Left forelimb (tissue), 1 donor: Measurements from ENCODE around the gene ZNG1E.
"Not testable (repeated sequence)": the region's sequence is repeated elsewhere in the genome, so short reads cannot be mapped to it uniquely, and the experiment has no call there.

ENCODE experiments used
- DNase-seq: peaks from one replicate; pipeline ENCODE4 v3.0.0-alpha.2; 2018; ENCODE audit warnings: low spot score

Gene ZNG1E

DNA sequence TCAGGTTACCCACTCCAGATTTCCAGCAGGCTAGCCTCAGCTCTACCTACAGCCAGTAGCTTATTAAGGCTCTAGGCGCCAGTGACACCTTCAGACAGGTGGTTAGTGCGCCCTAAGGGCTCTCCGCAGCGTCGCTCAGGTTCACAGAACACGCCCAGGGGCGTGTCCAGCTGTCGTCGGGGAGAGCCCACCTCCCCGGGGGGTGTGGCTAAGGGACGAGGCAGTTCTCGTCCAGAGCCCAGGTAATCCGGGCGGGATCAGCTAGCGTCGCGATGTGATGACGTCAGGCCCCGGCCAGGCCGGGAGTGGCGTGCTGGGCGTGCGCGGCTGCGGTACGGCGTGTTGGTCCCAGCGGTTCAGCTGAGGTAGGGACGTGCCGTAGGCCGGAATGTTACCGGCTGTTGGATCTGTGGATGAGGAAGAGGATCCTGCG, at the start of gene ZNG1E:
ZNG1E (plus strand) TSS at position 340 of the 433 bp plus-strand sequence; CDS start at position 389, 49 bp downstream.
- not testable (repeated sequence) for DNase-seq

DNA sequence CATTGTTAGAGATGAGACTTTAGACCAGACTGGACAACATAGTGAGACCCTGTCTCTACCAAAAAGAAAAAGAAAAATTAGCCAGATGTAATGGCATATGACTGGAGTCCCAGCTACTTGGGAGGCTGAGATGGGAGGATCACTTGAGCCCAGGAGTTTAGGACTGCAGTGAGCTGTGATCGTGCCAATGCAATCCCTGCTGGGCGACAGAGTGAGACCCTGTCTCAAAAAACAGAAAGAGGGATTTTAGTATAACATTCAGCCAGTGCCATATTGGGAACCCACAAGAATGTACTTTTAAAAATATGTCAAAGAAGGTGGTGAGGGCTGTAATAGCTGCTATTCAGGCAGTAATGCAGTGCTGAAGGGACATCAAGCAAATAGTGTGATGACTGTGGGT, 2.1 kb upstream of the ZNG1E start:
- DNase-seq, result not testable (repeated sequence)

DNA sequence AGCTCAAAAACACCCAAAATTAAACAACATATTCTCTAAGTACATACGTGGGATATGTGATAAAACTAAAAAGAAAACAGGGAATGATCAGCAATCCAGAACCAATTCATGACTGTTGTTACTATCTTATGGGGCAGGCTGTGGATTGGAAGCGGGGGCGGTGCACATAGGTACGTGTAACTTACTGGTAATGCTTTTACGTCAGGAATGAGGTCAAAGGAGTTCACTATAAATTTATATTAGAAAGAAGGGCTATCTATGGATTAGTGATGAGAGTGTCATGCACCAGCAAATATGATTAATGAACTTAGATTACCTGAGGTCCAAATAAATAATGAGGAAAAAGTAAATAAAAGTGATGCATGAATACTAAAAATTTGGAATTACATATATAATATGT, 710 bp upstream of the ZNG1E start:
- DNase-seq, result not testable (repeated sequence)

DNA sequence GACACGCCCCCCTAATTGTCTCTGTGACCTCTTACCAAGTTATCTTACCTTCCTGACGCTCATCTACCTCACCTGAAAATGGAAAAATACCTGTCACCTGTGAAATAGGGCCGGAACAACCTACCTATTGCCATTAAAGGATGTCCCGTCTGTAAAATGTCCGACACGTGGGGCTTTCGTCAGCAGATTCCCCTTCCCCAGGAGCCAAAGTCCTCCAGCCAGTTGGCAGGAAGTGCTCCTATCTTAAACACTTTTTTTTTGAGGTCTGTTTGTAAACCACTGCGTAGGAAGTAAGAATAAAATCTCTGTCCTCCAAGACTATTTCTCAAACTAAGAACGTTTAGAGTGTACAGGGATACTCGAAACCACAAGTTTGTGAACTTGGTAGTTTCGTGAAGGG, 661 bp downstream of the ZNG1E start:
- DNase-seq, result not testable (repeated sequence)

DNA sequence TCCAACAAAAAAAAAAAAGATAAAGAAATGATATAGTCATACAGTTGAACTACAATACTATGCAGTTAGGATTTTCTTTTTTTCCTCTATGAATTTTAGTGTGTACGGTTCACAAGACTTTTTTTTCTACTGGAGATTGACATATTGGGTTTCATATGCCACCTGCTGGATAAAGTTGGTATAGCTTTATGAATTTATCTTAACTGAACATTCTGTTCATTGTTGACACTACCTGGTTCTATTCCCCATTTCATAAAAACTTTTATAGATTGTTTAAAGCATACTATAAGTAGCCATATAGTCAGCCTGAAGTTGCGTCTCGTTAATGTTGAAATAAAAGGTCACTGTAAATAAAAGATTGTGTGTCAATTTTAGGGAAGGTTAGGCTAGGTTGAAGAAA, 2.8 kb downstream of the ZNG1E start:
- not testable (repeated sequence) for DNase-seq

DNA sequence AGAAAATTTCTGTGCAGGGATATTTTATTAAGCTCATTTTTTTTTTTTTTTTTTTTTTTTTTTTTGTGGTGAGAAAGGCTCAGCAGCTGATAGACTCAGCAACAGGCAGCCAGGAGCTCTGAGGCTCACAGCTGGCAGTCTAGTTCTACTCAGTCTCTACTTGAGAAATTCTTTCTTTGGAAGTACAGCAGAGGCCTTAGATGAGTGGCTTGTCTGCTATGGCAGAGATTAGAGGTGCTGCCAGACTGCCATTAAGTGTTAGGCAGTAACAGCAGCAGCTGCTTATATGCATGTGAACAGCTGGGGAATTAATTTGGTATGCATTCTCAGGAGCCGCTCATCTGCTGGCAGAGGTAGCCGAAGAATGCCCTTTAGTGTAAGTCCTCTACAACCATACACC, 27.8 kb downstream of the ZNG1E start:
- DNase-seq, result not testable (repeated sequence)

DNA sequence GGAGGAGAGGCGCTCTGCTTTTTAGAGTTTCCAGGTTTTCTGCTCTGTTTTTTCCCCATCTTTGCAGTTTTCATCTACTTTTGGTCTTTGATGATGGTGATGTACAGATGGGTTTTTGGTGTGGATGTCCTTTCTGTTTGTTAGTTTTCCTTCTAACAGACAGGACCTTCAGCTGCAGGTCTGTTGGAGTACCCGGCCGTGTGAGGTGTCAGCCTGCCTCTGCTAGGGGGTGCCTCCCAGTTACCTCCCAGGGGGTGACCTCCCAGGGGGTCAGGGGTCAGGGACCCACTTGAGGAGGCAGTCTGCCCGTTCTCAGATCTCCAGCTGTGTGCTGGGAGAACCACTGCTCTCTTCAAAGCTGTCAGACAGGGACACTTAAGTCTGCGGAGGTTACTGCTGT, 38.7 kb downstream of the ZNG1E start:
- not testable (repeated sequence) for DNase-seq

DNA sequence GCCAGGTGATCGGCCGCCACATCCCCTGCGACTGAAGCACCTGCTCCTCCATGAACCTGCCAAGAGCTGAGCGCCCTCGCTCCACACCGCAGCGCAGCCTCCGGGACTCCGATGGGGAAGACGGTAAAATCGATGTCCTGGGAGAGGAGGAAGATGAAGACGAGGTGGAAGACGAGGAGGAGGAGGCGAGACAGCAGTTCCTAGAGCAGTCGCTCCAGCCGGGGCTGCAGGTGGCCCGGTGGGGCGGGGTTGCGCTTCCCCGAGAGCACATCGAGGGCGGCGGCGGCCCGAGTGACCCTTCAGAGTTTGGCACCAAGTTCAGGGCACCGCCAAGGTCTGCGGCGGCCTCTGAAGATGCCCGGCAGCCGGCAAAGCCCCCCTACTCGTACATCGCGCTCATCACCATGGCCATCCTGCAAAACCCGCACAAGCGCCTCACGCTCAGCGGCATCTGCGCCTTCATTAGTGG, 61.4 kb downstream of the ZNG1E start, which contains the start of gene FOXD4L4:
FOXD4L4 (plus strand) TSS at position 51 of the 469 bp plus-strand sequence; CDS start at position 51, 0 bp downstream.
- DNase-seq, result not testable (repeated sequence)

DNA sequence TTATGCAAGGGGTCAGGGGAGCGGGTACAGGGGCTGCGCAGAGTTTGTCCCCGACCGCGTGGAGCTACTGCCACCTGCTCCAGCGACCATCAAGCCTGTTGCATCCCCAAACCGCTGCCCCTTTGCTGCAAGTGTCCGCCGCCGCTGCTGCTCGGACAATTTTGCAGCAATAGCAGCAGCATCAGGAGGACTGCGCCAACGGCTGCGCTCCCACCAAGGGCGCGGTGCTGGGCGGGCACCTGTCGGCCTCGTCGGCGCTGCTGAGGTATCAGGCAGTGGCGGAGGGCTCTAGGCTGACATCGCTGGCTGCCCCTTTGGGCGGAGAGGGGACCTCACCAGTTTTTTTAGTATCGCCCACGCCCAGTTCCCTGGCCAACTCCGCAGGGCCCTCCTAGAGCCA, 62.4 kb downstream of the ZNG1E start:
- not testable (repeated sequence) for DNase-seq
